Sigmoid colon (tissue), 7 donors: ENCODE results near the gene RCN2. TPM values are rescaled to one million over a fixed set of nuclear protein-coding genes. Genes with fewer than 3 reads are reported as not detected.
A peak's percentile ranks its signal among the peaks of the same experiment; 100 is the strongest.

ENCODE experiments used
- DNase-seq: peaks from one replicate; pipeline ENCODE4 v3.0.0-alpha.2; 2019
- H3K27ac ChIP-seq, 4 donors: fragments of 200-600 bp; sonication (generic); one replicate each; pipeline ENCODE4 v1.5.1; 2016 to 2019; ENCODE audit warnings: mild to moderate bottlenecking in 1 of 4
- H3K27me3 ChIP-seq, 3 donors: fragments of 200-600 bp; sonication (generic); one replicate each; pipeline ENCODE4 v1.5.1; 2019; ENCODE audit warnings: mild to moderate bottlenecking in 1 of 3
- H3K36me3 ChIP-seq, 4 donors: fragments of 200-600 bp; sonication (generic); one replicate each; pipeline ENCODE4 v1.5.1; 2016 to 2019
- H3K4me1 ChIP-seq, 4 donors: fragments of 200-600 bp; sonication (generic); one replicate each; pipeline ENCODE4 v1.5.1; 2017 to 2019
- H3K4me3 ChIP-seq, 4 donors: fragments of 200-600 bp; sonication (generic); one replicate each; pipeline ENCODE4 v1.5.1; 2017 to 2019; ENCODE audit warnings: mild to moderate bottlenecking in 2 of 4, moderate library complexity in 1 of 4
- H3K9me3 ChIP-seq, 4 donors: fragments of 200-600 bp in 3 of 4; sonication (generic) in 3 of 4; one replicate each; pipeline versions ENCODE4 v1.5.1 to v1.6.1; 2013 to 2019
- EP300 ChIP-seq, 4 donors: sonication (generic); formaldehyde crosslinking; IDR thresholded peaks; one replicate each; pipeline ENCODE4 v1.6.1; 2017; ENCODE audit warnings: antibody characterized with exemption in 4 of 4
- POLR2A ChIP-seq, 2 donors: fragments of 450-650 bp; IDR thresholded peaks; one replicate each; pipeline ENCODE4 v1.6.1; 2016; ENCODE audit warnings: antibody characterized with exemption in 2 of 2, mild to moderate bottlenecking in 2 of 2, moderate library complexity in 2 of 2
- POLR2AphosphoS5 ChIP-seq, 4 donors: sonication (generic); formaldehyde crosslinking; IDR thresholded peaks; one replicate each; pipeline ENCODE4 v1.6.1; 2017; ENCODE audit warnings: antibody characterized with exemption in 4 of 4
- WGBS, 2 donors: extraction: QIAGEN DNeasy Blood & Tissue Kit; methylation state at CpG; one replicate each; pipeline ENCODE4 v1.1.7; 2013; 5-methylcytosine and 5-hydroxymethylcytosine counted together
- intact Hi-C: fragments of 100-400 bp; cut with DNase I; formaldehyde crosslinking; loops from one replicate; pipeline ENCODE4 v1.15.1; 2023
- polyA plus RNA-seq, 3 donors: library from polyadenylated mRNA; stranded (reverse); fragments of 200-250 nt; gene quantifications; one replicate each; pipeline ENCODE4 v1.2.3, GENCODE V29; 2013
- small RNA-seq, 3 donors: library from RNA; depleted of rRNA; stranded (forward); fragments of <200 nt; gene quantifications; one replicate each; pipeline ENCODE3, GENCODE V24; 2016
- total RNA-seq, 4 donors: library from RNA; depleted of rRNA; stranded (reverse); fragments of >200 nt; gene quantifications; one replicate each; pipeline ENCODE4 v1.1.0, GENCODE V29; 2016
- TF ChIP-seq, protein P1 (sequence below), 4 experiments: fragments of 450-650 bp in 3 of 4; fragments of 200-600 bp in 1 of 4; IDR thresholded peaks; one replicate each; pipeline ENCODE4 v1.5.1; 2016 to 2019; ENCODE audit warnings: antibody characterized with exemption in 4 of 4, mild to moderate bottlenecking in 3 of 4, moderate library complexity in 2 of 4
- donor health status: healthy with polysubstance abuse.
- donor health status: Bipolar disorder and iron deficiency.
- donor health status: healthy.

The RCN2 gene
- total and polyA plus RNA-seq, 7 donors = 12.3 to 62.8 (median 45.5) TPM

GRCh38 chr15:77001351-77001750 is 69.8 kb downstream of the RCN2 start:
- H3K27ac ChIP-seq = no peak overlapping the region
- WGBS, 2 donors = 79 to 81% methylated on average over 4 of the region's 4 CpGs
- no peak for DNase-seq
- no peaks in the 10 kb centered on the region for H3K27me3 ChIP-seq
- H3K4me3 ChIP-seq = no peak overlapping the region
- H3K36me3 ChIP-seq = no peaks in the 10 kb centered on the region
- TF ChIP-seq, protein P1, sequence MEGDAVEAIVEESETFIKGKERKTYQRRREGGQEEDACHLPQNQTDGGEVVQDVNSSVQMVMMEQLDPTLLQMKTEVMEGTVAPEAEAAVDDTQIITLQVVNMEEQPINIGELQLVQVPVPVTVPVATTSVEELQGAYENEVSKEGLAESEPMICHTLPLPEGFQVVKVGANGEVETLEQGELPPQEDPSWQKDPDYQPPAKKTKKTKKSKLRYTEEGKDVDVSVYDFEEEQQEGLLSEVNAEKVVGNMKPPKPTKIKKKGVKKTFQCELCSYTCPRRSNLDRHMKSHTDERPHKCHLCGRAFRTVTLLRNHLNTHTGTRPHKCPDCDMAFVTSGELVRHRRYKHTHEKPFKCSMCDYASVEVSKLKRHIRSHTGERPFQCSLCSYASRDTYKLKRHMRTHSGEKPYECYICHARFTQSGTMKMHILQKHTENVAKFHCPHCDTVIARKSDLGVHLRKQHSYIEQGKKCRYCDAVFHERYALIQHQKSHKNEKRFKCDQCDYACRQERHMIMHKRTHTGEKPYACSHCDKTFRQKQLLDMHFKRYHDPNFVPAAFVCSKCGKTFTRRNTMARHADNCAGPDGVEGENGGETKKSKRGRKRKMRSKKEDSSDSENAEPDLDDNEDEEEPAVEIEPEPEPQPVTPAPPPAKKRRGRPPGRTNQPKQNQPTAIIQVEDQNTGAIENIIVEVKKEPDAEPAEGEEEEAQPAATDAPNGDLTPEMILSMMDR (IDR thresholded peaks at IDR 0.05) = no peak
- no peak for TF ChIP-seq EP300 (IDR thresholded peaks at IDR 0.05)
- no peak for TF ChIP-seq POLR2AphosphoS5 (IDR thresholded peaks at IDR 0.05)
- no peak for TF ChIP-seq POLR2A (IDR thresholded peaks at IDR 0.05)
- intact Hi-C loops = no loop called here
- peaks cover 0 to 7% (median 3%) of the 10 kb centered on the region in 4 donors for H3K4me1 ChIP-seq
- H3K9me3 ChIP-seq = no peaks in the 10 kb centered on the region

- DNase-seq = no peak
- 82 to 84% methylated on average over 4 of the region's 4 CpGs for WGBS, 2 donors
- intact Hi-C loops = no loop called here
Observed at GRCh38 chr15:77001966-77002365, 70.4 kb downstream of the RCN2 start.

GRCh38 chr15:77002436-77002835 is 70.9 kb downstream of the RCN2 start:
- no peak for DNase-seq
- WGBS, 2 donors = 47 to 74% methylated on average over 7 of the region's 7 CpGs
- H3K27ac ChIP-seq = peak overlapping the region in 3 of 4 donors; percentile 12 to 50 (median 23)

More at GRCh38 chr15:77001966-77002365, 70.4 kb downstream of the RCN2 start:
- Histone ChIP-seq H3K27me3 (no peaks in the 10 kb centered on the region), H3K27ac (peak overlapping the region in 1 of 4 donors; percentile 50), H3K9me3 (no peaks in the 10 kb centered on the region), H3K4me1 (peaks cover 0 to 1% (median under 1%) of the 10 kb centered on the region in 4 donors), H3K36me3 (no peaks in the 10 kb centered on the region), H3K4me3 (no peak overlapping the region)
- no peak for TF ChIP-seq POLR2AphosphoS5 (IDR thresholded peaks at IDR 0.05)
- no peak for TF ChIP-seq EP300 (IDR thresholded peaks at IDR 0.05)
- TF ChIP-seq, protein P1 (IDR thresholded peaks at IDR 0.05) = no peak
- TF ChIP-seq POLR2A (IDR thresholded peaks at IDR 0.05) = no peak

GRCh38 chr15:77002954-77003912 is 71.7 kb downstream of the RCN2 start:
- peak; percentile 80 for DNase-seq
- no peaks in the 10 kb centered on the region for H3K4me1 ChIP-seq
- intact Hi-C loops = no loop called here

More at GRCh38 chr15:77002436-77002835, 70.9 kb downstream of the RCN2 start:
- H3K36me3 ChIP-seq = no peaks in the 10 kb centered on the region
- TF ChIP-seq, protein P1 (IDR thresholded peaks at IDR 0.05) = no peak
- TF ChIP-seq EP300 (IDR thresholded peaks at IDR 0.05) (no peak), POLR2AphosphoS5 (IDR thresholded peaks at IDR 0.05) (no peak), POLR2A (IDR thresholded peaks at IDR 0.05) (no peak)
- intact Hi-C loops = no loop called here
- no peak overlapping the region for H3K4me3 ChIP-seq
- H3K9me3 ChIP-seq = no peaks in the 10 kb centered on the region
- no peaks in the 10 kb centered on the region for H3K27me3 ChIP-seq
- no peaks in the 10 kb centered on the region for H3K4me1 ChIP-seq

More at GRCh38 chr15:77002954-77003912, 71.7 kb downstream of the RCN2 start:
- no peaks in the 10 kb centered on the region for H3K27me3 ChIP-seq
- H3K36me3 ChIP-seq = no peaks in the 10 kb centered on the region
- peak overlapping the region; percentile 5 to 50 (median 32) for H3K27ac ChIP-seq
- 65 to 81% methylated on average over 16 of the region's 16 CpGs for WGBS, 2 donors
- H3K9me3 ChIP-seq = no peaks in the 10 kb centered on the region
- TF ChIP-seq, protein P1 (IDR thresholded peaks at IDR 0.05) = no peak
- no peak for TF ChIP-seq POLR2A (IDR thresholded peaks at IDR 0.05)
- peak in 2 of 4 donors; percentile 8 to 25 for TF ChIP-seq POLR2AphosphoS5 (IDR thresholded peaks at IDR 0.05)
- no peak for TF ChIP-seq EP300 (IDR thresholded peaks at IDR 0.05)
- no peak overlapping the region for H3K4me3 ChIP-seq

Small RNA genes lying within 50 kb of the gene (small RNA-seq; reads per million reads assigned to genes)
- gene RN7SL278P = 0 reads per million in 3 donors

Other genes starting within 250 kb of the RCN2 start
- gene SCAPER, start 26.4 kb upstream of the RCN2 start, total RNA-seq = 10 to 100 TPM; 22.5 to 40.7 (median 30.6) TPM
- 10 to 100 TPM in 1 of 3 donors, 1 to 10 TPM in 2; 5.3 to 16.8 (median 8.3) TPM for gene SCAPER, start 26.4 kb upstream of the RCN2 start, polyA plus RNA-seq
- 10 to 100 TPM in 1 of 4 donors, 1 to 10 TPM in 3; 4.6 to 14.3 (median 7.7) TPM for gene PSTPIP1, start 63.4 kb downstream of the RCN2 start, total RNA-seq
- 10 to 100 TPM in 1 of 3 donors, 1 to 10 TPM in 2; 2.1 to 10.4 (median 6.6) TPM for gene PSTPIP1, start 63.4 kb downstream of the RCN2 start, polyA plus RNA-seq
- gene TSPAN3, start 139.4 kb downstream of the RCN2 start, total RNA-seq = 100 to 1,000 TPM; 129 to 220 (median 157) TPM
- 100 to 1,000 TPM; 147 to 402 (median 255) TPM for gene TSPAN3, start 139.4 kb downstream of the RCN2 start, polyA plus RNA-seq